GM12873 (cell line): Measurements from ENCODE around the gene ZCCHC7.

Source experiments
- TF ChIP-seq, protein P1 (sequence below): IDR thresholded peaks from 2 replicates; pipeline ENCODE4 v1.5.1; 2012; ENCODE audit warnings: low read depth, mild to moderate bottlenecking, moderate library complexity, low read length, control low read depth; ENCODE audit not compliant: insufficient read depth; ENCODE audit errors: missing control alignments

The ZCCHC7 gene

DNA sequence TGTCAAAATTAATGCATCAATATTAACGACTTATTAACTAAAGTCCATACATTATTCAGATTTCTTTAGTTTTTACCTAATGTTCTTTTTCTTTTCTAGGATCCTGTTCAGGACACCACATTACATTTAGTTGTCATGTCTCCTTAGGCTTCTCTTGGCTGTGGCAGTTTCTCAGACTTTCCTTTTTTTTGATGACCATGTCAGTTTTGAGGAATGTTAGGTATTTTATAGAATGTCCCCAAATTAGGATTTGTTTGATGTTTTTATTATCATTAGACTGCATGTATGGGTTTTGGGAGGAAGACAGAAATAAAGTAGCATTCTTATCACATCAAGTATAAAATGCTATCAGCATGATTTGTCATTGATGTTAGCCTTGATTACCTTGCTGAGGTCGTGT is 32.0 kb downstream of the ZCCHC7 start:
- TF ChIP-seq, protein P1, sequence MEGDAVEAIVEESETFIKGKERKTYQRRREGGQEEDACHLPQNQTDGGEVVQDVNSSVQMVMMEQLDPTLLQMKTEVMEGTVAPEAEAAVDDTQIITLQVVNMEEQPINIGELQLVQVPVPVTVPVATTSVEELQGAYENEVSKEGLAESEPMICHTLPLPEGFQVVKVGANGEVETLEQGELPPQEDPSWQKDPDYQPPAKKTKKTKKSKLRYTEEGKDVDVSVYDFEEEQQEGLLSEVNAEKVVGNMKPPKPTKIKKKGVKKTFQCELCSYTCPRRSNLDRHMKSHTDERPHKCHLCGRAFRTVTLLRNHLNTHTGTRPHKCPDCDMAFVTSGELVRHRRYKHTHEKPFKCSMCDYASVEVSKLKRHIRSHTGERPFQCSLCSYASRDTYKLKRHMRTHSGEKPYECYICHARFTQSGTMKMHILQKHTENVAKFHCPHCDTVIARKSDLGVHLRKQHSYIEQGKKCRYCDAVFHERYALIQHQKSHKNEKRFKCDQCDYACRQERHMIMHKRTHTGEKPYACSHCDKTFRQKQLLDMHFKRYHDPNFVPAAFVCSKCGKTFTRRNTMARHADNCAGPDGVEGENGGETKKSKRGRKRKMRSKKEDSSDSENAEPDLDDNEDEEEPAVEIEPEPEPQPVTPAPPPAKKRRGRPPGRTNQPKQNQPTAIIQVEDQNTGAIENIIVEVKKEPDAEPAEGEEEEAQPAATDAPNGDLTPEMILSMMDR, result no peak

DNA sequence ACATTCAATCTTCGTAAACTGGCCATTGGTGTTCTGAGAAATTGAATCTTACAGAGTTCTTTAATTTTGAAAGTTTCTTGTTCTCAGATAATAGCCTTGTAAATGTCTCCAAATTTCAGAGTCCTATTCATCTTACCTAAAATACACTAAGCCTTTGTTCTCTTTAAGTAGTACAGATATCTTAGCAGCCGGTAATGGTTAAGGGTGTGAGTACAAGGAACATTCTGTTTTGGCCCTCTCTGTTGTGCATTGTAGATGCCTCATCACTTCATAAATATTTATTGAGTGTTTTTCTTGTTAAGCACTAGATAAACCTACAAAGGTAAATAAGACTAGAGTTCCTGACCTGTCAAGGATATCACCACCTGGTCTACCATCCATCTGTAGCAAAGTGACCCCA is 35.2 kb downstream of the ZCCHC7 start:
- TF ChIP-seq, protein P1, result no peak

DNA sequence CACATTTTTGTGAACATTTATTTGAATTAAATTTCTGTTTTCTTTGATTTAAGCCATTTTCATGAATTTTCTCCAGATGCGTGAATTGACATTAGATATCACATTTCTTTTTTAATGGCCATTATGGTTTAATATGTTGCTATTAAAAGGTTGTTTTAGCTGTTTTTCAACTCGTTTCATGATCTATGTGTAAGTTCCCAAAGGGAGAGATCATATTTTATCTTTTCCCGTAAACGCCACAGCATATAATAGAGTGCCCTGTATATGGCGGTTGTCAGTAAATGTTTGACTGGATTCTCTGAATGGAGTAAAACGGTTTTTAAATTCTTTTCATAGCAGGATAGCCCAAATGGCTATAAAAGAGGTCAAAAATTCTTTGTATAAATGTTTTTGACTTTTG is 35.8 kb downstream of the ZCCHC7 start:
- TF ChIP-seq, protein P1, result no peak

DNA sequence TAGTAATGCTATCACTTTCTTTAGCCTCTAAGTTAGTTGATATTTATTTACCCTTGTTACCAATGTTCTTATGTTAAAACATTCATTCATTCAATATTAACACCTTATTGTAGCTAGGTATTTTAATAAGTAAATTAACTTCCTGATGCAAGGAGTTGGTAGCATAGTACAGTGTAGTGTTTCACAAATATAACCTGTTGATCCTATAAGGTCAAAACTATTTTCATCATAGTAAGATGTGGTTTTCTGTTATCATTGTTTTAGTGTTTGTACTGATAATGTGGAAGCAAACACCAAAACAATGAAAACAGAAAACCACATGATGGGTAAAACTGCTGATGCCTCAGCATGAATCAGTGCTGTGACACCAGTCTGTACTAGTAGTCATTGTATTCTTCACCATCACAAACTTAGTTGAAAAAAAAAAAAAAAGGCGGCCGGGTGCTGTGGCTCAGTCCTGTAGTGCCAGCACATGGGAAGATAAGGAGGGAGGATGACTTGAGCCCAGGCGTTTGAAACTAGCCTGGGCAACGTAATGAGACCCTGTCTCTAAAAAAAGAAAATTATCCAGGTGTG is 36.5 kb downstream of the ZCCHC7 start:
- TF ChIP-seq, protein P1, result no peak

DNA sequence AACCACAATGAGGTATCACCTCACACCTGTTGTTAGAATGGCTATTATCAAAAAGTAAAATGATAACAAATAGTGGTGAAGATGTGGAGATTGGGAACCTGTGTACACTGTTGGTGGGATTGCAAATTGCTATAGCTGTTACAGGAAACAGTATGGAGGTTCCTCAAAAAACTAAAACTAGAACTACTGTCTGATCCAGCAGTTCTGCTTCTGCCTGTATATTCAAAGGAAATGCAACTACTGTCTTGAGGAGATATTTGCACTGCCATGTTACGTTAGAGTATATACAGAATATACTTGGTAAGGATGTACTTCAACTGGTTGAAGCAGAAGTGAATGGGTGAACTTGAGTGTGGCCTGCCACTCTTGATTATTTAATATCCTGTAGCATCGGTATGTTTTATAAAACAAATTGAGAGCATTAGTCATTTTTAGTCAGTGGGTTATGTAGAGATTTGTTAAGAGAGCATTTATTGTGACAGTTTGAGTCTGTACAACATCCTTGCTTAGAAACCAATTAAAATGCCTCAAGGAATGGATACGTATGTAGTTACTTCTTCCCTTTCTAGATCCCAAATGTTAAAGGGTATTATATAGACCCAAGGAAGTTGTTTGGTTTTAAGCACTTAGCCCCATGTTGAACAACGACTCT is 37.5 kb downstream of the ZCCHC7 start:
- TF ChIP-seq, protein P1, result no peak

DNA sequence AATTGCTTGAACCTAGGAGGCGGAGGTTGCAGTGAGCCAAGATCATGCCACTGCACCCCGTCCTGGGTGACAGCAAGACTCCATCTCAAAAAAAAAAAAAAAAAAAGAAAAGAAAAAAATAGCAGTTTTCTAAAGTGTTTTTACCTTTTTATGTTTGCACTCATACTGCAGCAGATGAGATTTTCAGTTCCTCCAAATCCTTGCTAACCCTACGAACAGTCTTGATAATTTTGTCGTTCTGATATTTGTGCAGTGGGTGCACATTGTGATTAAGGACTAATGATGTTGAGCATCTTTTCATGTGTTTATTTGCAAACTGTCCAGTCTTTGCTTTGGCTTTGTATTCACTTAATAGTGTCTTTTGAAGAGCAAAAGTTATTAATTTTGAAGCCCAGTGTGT is 42.9 kb downstream of the ZCCHC7 start:
- TF ChIP-seq, protein P1, result no peak

DNA sequence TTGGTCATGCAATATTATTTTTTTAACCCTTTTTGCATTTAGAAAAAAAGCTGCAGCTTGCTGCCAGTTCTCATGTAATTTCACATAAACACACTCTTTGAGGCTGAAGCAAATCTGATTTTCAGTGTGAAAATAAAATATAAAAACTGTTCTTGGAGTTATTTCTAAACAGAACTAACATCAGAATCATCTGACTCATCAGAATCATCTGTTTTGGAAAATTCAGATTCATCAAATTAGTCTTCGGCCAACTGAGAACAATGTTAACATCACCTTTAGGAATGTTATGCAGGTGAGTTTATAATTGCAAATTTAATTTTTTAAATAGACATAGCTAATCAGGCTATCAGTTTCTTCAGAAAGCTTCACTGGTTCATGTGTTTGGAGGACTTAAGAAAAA is 45.3 kb downstream of the ZCCHC7 start:
- TF ChIP-seq, protein P1, result no peak
